ES-I3 (cell line): Measurements from ENCODE around the gene CAV2.

Experiments
- H3K36me3 ChIP-seq: 2 replicates; pipeline ENCODE4 v1.6.1; 2013; ENCODE audit warnings: mild to moderate bottlenecking, low read length, control low read depth, moderate library complexity; ENCODE audit not compliant: insufficient read depth
- H3K4me1 ChIP-seq: 2 replicates; pipeline ENCODE4 v1.6.1; 2013; ENCODE audit warnings: mild to moderate bottlenecking, control low read depth, low read length; ENCODE audit not compliant: insufficient read depth
- H3K9ac ChIP-seq: 2 replicates; pipeline ENCODE4 v1.6.1; 2013; ENCODE audit warnings: low read depth, mild to moderate bottlenecking, low read length, moderate library complexity
- H3K9me3 ChIP-seq: 2 replicates; pipeline ENCODE4 v1.6.1; 2013; ENCODE audit warnings: mild to moderate bottlenecking, low read length, moderate library complexity; ENCODE audit not compliant: control insufficient read depth, insufficient read depth

CAV2 gene

DNA sequence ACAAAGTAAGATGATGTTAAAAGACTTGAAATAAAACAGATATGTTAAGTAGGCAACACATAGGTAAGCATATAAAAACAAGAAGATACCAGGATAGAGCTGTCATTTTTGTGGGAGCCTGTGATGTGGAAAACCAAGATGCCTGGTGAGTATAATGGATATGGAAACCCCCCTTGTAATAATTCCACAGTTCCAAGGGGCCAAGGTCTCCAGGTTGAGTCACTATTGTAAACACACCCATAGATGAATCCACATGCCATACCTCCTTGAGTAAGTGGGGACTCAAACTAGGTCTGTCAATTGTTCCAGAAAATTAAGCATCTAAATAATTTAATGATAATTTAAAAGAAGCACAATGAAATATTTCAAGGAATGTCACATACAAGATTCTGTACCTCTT lies 41.2 kb downstream of the CAV2 start:
- H3K36me3 ChIP-seq, result peaks cover 17% of the 10 kb centered on the region
- H3K9me3 ChIP-seq, result no peaks in the 10 kb centered on the region
- peaks cover 23% of the 10 kb centered on the region for H3K4me1 ChIP-seq
- H3K9ac ChIP-seq, result no peak overlapping the region

DNA sequence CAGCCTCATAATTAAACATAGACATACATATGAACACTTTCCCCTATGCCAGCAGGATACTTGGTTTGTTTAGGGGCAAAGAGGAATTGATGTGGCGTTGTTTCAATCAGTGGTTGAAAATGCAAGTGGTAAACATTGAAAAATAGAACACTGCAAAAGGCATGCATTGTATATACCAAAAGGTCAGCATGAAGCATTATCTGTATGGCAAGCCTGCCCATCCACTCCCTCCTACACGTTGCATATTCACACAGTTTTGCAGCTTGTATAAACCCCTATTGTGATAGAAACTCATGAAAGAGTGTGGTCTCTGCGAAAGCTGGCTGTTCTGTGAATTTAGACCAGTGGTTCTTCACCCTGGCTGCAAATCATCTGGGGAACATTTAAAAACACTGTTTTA lies 42.4 kb downstream of the CAV2 start:
- Histone ChIP-seq H3K4me1 (peaks cover 23% of the 10 kb centered on the region), H3K9ac (no peak overlapping the region), H3K36me3 (peaks cover 17% of the 10 kb centered on the region), H3K9me3 (no peaks in the 10 kb centered on the region)

DNA sequence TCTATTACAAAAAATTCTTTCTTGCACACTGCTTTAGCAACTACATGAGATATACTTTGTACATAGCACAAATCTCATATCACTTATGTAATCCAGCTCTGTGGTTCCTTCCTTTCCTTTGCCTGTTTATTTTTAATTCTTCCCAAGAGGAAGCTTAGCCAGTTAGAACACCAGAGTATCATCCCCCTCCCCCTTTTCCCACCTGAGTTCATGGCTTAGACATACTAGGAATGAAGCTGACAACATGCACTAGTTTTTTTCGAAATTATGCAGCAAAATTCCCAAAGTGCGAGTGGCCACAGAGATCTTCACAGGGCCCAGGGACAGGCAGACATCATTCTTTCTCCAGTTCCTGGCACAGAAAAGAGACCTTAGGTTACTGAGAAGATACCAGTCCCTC lies 43.1 kb downstream of the CAV2 start:
- Histone ChIP-seq H3K4me1 (peaks cover 23% of the 10 kb centered on the region), H3K9ac (no peak overlapping the region), H3K9me3 (no peaks in the 10 kb centered on the region), H3K36me3 (peaks cover 13% of the 10 kb centered on the region)

DNA sequence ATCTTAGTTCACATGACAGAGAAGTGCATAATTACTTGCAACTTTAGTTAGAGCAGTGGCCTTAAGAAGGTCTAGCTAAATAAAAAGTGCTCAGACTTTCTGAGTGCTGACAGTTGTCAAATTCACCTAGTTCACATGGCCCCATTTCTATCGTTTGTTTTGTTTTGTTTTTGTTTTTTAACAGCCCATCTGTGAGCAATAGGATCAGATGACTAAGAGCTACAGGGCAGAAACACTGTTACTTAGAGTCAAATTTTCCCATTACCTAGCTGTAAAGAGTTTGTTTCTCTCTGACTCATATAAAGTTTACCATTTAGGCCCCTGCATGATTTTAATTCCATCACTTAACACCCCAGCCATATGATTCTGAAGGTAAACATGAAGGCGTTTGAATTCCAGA lies 44.1 kb downstream of the CAV2 start:
- Histone ChIP-seq H3K9me3 (no peaks in the 10 kb centered on the region), H3K36me3 (peaks cover 9% of the 10 kb centered on the region), H3K9ac (no peak overlapping the region), H3K4me1 (peaks cover 23% of the 10 kb centered on the region)

DNA sequence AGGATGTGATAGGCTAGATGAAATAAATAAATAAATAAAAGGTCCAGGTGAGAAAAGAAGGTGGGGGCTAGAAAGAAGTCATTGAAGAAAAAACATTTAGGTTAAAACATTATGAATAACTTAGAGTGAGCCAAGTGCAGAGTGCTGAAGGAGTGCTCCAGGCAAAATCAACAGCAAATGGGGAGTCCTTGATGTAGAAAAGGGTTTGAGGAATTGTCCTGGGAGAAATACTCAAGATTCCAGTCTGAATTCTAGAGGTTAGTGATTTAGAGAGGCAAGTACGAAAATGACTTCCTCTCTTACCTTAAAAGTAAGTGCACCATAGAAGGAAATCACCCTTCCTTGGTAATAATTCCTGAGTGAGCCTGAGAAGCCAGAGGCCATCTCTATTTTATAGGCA lies 44.9 kb downstream of the CAV2 start:
- no peaks in the 10 kb centered on the region for H3K9me3 ChIP-seq
- peaks cover 9% of the 10 kb centered on the region for H3K36me3 ChIP-seq
- no peak overlapping the region for H3K9ac ChIP-seq
- H3K4me1 ChIP-seq, result peaks cover 23% of the 10 kb centered on the region

DNA sequence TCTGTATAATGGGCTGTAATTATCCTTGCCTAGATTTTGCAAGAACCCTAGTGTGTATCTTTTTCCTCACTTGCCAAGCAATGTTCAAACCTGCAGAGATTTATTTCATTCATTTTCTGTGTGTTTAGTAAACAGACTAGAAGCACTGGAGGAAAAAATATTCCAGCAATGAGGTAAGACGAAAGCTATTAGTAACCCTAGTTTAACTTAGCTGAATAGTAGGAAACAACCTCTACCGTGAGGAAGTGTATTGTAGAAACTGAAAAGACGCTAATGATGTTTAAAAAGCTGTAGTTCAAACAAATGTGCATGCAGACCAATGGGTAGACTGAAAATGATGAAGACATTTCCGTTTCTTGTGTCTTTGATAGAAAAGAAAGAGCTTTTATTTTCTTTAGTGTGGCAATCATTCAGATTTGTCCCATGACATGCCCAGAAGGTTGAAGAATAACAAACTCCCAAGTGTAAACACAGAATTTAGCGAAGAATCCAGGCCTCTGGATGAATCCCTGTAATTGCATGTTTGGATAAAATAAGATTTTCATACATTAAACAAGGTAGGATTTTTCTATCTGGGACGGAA lies 46.0 kb downstream of the CAV2 start:
- Histone ChIP-seq H3K36me3 (peaks cover 9% of the 10 kb centered on the region), H3K9me3 (no peaks in the 10 kb centered on the region), H3K9ac (no peak overlapping the region), H3K4me1 (peaks cover 23% of the 10 kb centered on the region)

DNA sequence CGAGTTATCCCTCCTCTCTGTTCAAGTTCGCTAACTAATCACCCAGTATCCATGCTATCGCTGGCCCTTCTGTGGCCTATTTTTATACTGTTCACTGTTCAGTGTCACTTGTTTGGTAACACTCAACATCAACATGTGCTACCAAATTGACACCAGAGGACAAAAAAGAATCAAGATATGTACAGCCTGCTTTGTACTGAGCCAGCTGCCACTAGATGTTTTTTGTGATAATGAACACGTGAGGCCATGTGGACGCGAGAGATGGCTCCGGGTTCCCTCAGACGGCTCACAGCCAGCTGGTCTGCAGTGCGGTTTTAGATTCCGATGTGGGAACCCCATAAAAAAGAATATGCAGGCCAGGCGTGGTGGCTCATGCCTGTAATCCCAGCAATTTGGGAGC lies 46.5 kb downstream of the CAV2 start:
- Histone ChIP-seq H3K36me3 (peaks cover 9% of the 10 kb centered on the region), H3K4me1 (peaks cover 19% of the 10 kb centered on the region)

DNA sequence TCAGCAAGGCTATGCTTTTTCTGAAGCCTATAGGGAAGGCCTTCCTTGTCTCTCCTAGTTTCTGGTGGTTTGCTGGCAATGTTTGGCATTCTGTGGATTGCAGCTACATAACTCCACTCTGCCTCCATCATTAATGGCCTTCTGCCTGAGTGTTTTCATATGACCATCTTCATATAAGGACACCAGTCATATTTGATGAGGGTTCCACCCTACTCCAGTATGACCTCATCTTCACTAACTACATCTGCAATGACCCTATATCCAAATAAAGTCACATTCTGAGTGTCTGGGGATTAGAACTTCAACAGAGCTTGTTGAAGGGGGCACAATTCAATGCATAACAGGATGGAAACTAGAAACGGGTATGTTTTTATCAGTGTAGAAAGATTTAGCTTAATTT lies 47.4 kb downstream of the CAV2 start:
- Histone ChIP-seq H3K9ac (no peak overlapping the region), H3K4me1 (peaks cover 15% of the 10 kb centered on the region), H3K9me3 (no peaks in the 10 kb centered on the region), H3K36me3 (peaks cover 9% of the 10 kb centered on the region)

More for the DNA sequence above, 46.5 kb downstream of the CAV2 start:
- no peak overlapping the region for H3K9ac ChIP-seq
- no peaks in the 10 kb centered on the region for H3K9me3 ChIP-seq

DNA sequence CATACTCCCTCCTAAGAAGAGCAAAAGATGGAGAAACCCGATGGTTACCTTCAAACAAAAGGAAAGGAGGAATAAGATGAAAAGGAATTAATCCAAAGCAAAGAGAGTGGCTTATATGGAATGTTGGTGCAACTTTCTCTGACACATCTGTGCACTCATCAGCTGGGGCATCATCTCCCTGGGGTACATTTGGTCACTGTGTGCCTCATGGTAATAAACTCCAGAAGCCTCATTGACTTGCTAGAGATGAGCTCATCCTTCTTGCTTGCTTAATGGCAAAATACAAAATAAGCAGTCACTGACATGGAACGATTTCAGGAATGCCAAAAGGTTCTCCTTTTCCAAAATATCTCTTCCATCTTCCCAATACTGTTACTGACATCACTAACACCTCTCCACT lies 47.8 kb downstream of the CAV2 start:
- no peaks in the 10 kb centered on the region for H3K9me3 ChIP-seq
- H3K36me3 ChIP-seq, result peaks cover 9% of the 10 kb centered on the region
- peaks cover 11% of the 10 kb centered on the region for H3K4me1 ChIP-seq
- no peak overlapping the region for H3K9ac ChIP-seq

DNA sequence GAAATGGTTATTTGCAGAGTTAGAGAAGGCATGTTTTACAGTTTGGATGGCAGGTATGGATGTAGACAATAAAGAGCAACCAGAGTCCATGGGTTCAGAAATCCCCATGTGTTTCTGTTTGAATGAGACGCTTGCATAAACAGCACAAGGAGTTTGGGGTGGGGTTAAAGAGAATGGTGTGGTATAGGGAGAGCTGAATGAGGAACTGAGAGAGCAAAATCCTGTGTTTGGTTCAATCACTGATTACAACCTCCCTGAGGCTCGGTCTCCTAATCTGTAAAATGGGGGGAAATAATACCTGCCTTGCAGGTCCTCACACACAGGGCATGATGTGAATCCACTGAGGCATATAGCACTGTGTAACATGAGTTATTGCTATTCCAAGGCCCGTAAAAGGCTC lies 49.0 kb downstream of the CAV2 start:
- Histone ChIP-seq H3K36me3 (peaks cover 5% of the 10 kb centered on the region), H3K9me3 (no peaks in the 10 kb centered on the region), H3K4me1 (peaks cover 1% of the 10 kb centered on the region; the same call in 1 of the 2 replicates), H3K9ac (no peak overlapping the region)

DNA sequence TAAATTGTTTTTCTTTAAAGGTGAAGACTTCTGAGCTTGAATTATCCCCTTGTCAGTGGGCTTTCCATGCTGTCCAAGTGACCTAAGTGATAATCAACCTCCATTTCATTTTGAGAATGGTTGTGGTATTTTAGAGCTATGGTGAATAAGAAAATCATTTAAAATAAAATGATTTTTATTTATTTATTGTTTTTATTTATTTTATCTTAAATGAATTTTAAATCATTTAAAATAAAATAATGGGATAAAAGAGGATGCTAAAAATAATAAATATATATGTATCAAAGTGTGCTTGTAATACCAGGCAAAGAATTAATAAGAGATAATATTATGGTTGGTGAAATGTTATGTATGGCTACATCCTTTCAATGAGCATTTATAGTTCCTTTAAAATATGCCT lies 49.8 kb downstream of the CAV2 start:
- Histone ChIP-seq H3K36me3 (peaks cover 3% of the 10 kb centered on the region), H3K9me3 (no peaks in the 10 kb centered on the region), H3K9ac (no peak overlapping the region), H3K4me1 (no peaks in the 10 kb centered on the region)

DNA sequence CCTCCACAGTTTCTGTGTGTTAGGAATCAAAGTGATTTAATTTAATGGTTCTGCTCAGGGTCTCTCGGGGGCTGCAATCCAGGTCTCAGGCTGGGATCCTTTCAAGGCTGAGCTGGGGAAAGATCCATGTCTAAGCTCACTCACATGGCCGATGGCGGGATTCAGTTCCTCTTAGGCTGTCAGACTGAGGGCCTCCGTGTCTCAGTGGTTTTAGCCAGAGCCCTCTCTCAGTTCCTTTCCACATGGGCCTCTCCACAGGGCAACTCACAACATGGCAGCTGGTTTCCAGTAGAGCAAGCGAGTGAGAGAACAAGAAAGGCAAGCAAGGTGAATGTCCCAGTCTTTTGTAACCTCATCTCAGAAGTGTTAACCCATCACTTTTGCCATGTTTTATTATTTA lies 52.2 kb downstream of the CAV2 start:
- Histone ChIP-seq H3K36me3 (no peaks in the 10 kb centered on the region; the same call in 1 of the 2 replicates), H3K9me3 (no peaks in the 10 kb centered on the region), H3K4me1 (no peaks in the 10 kb centered on the region), H3K9ac (no peak overlapping the region)

DNA sequence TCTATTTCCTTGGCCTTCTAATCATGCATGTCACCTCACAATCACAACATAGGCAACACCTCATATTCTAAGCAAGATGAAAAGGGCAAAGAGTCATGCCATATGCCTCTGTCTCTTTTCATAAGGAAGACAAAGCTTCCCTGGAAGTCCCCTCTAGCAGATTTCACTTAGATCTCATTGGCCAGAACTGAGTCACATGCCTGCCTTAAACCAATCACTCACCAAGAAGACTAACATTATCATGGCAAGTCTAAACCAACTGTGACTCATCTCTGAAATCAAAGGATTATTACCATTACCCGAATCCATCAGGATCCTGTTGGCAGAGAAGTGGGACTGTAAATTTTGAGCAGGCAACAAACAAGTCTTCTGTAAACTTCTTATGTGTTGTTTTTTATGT lies 53.1 kb downstream of the CAV2 start:
- H3K36me3 ChIP-seq, result no peaks in the 10 kb centered on the region; the same call in 1 of the 2 replicates
- H3K9me3 ChIP-seq, result no peaks in the 10 kb centered on the region
- H3K4me1 ChIP-seq, result no peaks in the 10 kb centered on the region
- no peak overlapping the region for H3K9ac ChIP-seq

DNA sequence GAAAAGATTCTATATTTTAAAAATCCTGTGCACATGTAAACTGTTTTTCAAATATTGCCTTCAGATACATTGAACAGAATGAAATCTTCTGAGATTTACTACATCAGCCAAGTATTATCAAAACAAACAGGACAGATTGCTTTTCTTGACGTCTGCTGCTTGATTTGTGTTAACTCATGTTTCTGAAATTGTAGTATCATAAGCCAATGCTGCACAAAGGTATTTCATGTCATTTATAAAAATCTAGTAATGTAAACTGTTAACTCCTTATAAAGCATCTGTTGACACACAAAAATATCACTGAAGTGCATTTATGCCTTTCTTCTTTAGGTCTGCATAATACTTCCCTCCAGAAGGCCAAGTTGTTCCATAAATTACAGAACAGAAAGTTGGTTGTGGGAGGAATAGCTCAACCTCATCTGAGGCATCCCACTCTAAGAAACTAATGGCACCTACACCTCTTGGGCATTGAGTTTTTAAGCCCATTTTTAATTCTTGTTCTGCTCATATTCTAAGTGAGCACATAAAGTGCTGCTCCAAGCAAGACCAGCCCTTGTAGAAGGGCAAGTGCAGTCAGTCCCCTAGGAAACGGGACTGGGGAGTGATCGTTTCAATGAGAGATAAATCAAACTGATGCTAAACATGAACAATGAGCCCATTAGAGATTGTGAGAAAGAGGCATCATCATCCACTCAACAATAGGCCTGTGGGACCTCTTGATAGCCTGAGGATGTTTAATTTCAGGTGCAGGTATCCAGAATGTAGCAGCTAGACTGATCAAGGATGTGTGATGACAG lies 53.8 kb downstream of the CAV2 start:
- Histone ChIP-seq H3K36me3 (no peaks in the 10 kb centered on the region; the same call in 1 of the 2 replicates), H3K9me3 (no peaks in the 10 kb centered on the region), H3K4me1 (no peaks in the 10 kb centered on the region), H3K9ac (no peak overlapping the region)

DNA sequence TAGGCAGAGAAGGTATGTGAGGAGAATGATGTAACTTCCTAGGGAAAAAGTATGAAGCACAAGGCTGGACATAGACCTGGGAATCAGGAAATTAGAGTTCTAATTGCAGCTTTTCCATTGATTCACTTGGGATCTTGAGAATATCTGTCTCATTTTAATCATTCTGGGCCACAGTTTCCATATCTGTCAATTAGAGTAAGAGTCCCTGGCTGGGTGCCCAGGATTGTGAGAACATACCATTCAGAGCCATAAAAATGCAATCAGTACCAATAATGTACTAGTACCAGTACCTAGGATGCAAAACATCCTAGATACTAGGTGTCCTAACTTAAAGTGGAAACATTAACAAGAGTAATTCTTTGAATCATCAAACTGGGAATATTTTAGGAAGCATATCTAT lies 54.9 kb downstream of the CAV2 start:
- H3K4me1 ChIP-seq, result no peaks in the 10 kb centered on the region
- H3K9me3 ChIP-seq, result no peaks in the 10 kb centered on the region
- no peak overlapping the region for H3K9ac ChIP-seq
- H3K36me3 ChIP-seq, result peaks cover 4% of the 10 kb centered on the region
